Hepatocyte (in vitro differentiated cells): ENCODE measurements around the gene PSG4. TPM values are rescaled to one million over a fixed set of nuclear protein-coding genes. Genes with fewer than 3 reads are reported as not detected.
"Not testable (repeated sequence)": the region's sequence is repeated elsewhere in the genome, so short reads cannot be mapped to it uniquely, and the experiment has no call there.

ENCODE experiments used
- DNase-seq: peaks from one replicate; pipeline ENCODE4 v3.0.0-alpha.2; 2016; ENCODE audit warnings: low spot score
- H2AFZ ChIP-seq: fragments of 200-600 bp; sonication (generic); 2 replicates; pipeline ENCODE4 v1.6.0; 2016; ENCODE audit warnings: antibody characterized with exemption, mild to moderate bottlenecking
- H3K27ac ChIP-seq: fragments of 200-600 bp; sonication (generic); 2 replicates; pipeline ENCODE4 v1.5.1; 2016; ENCODE audit warnings: mild to moderate bottlenecking
- H3K27me3 ChIP-seq: fragments of 200-600 bp; sonication (generic); 2 replicates; pipeline ENCODE4 v1.6.1; 2016
- H3K36me3 ChIP-seq: fragments of 200-600 bp; sonication (generic); replicated peaks from 2 replicates; pipeline ENCODE4 v1.5.1; 2016; ENCODE audit warnings: low read depth; ENCODE audit not compliant: insufficient read depth
- H3K4me1 ChIP-seq: fragments of 200-600 bp; sonication (generic); 2 replicates; pipeline ENCODE4 v1.5.1; 2016; ENCODE audit warnings: mild to moderate bottlenecking, moderate library complexity; ENCODE audit not compliant: insufficient read depth
- H3K4me2 ChIP-seq: fragments of 200-600 bp; sonication (generic); 2 replicates; pipeline ENCODE4 v1.6.0; 2016
- H3K4me3 ChIP-seq: fragments of 200-600 bp; sonication (generic); 2 replicates; pipeline ENCODE4 v1.5.1; 2016; ENCODE audit warnings: mild to moderate bottlenecking
- H3K79me2 ChIP-seq: fragments of 200-600 bp; sonication (generic); 2 replicates; pipeline ENCODE4 v1.6.0; 2017; ENCODE audit warnings: mild to moderate bottlenecking
- H3K9me2 ChIP-seq: fragments of 200-600 bp; sonication (generic); replicated peaks from 2 replicates; pipeline ENCODE4 v1.6.0; 2017; ENCODE audit warnings: mild to moderate bottlenecking; ENCODE audit not compliant: insufficient read depth
- H3K9me3 ChIP-seq: fragments of 200-600 bp; sonication (generic); 2 replicates; pipeline ENCODE4 v1.5.1; 2016; ENCODE audit warnings: low read depth, mild to moderate bottlenecking
- H4K20me1 ChIP-seq: fragments of 200-600 bp; sonication (generic); 2 replicates; pipeline ENCODE4 v1.6.0; 2016; ENCODE audit warnings: mild to moderate bottlenecking; ENCODE audit not compliant: insufficient read depth, poor library complexity, severe bottlenecking
- EZH2 ChIP-seq: fragments of 200-600 bp; sonication (generic); IDR thresholded peaks from 2 replicates; pipeline ENCODE4 v1.6.1; 2016; ENCODE audit warnings: antibody characterized with exemption, mild to moderate bottlenecking, borderline replicate concordance
- EZH2phosphoT487 ChIP-seq: fragments of 200-600 bp; sonication (generic); IDR thresholded peaks from one replicate; pipeline ENCODE4 v1.6.1; 2018; ENCODE audit warnings: antibody characterized with exemption, mild to moderate bottlenecking, low read depth, moderate library complexity; ENCODE audit not compliant: unreplicated experiment, severe bottlenecking
- WGBS: methylation state at CpG from one replicate; pipeline ENCODE4 v1.1.6; 2016; ENCODE audit warnings: low lambda C conversion rate; ENCODE audit errors: missing lambda C conversion rate; 5-methylcytosine and 5-hydroxymethylcytosine counted together
- polyA plus RNA-seq: library from polyadenylated mRNA; unstranded; fragments of >200 nt; fragmentation: Nextera tagmentation; extraction: Ambion mirVana; gene quantifications from 2 replicates; pipeline ENCODE4 v1.2.1, GENCODE V29; 2016
- total RNA-seq: library from RNA; depleted of rRNA; stranded (reverse); fragments of >200 nt; gene quantifications from 2 replicates; pipeline ENCODE4 v1.2.3, GENCODE V29; 2014
- TF ChIP-seq, protein P1 (sequence below): fragments of 200-600 bp; sonication (generic); IDR thresholded peaks from 2 replicates; pipeline ENCODE4 v1.5.1; 2016; ENCODE audit warnings: antibody characterized with exemption, mild to moderate bottlenecking; ENCODE audit not compliant: poor library complexity

PSG4 gene
- total and polyA plus RNA-seq, 2 experiments from 2014 or later = not detected

DNA sequence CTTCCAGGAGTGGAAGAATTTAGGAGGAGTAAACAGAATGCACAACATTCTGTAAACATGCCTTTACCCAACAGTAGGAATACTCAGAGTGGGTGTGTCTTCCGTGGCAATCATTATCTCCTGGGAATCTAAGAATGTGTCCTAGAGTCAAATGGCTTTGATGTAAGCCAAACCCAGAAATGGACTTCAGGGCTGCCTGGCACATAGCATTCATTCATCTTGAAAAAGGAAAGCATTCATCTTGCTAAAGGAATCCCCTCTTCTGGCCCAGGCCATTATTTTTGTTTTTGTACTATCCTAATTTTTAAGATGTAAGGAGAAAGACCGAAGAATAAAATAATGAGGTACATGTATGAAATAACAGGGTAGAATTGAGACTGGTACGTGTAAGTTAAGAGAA lies 42.3 kb downstream of the PSG4 start:
- 58% methylated on average over 3 of the region's 3 CpGs for WGBS
- not testable (repeated sequence) for H3K9me2 ChIP-seq, H2AFZ ChIP-seq, H3K79me2 ChIP-seq, H3K9me3 ChIP-seq, H3K4me3 ChIP-seq, H3K4me1 ChIP-seq, H4K20me1 ChIP-seq, DNase-seq, H3K4me2 ChIP-seq, H3K36me3 ChIP-seq, H3K27me3 ChIP-seq, H3K27ac ChIP-seq

DNA sequence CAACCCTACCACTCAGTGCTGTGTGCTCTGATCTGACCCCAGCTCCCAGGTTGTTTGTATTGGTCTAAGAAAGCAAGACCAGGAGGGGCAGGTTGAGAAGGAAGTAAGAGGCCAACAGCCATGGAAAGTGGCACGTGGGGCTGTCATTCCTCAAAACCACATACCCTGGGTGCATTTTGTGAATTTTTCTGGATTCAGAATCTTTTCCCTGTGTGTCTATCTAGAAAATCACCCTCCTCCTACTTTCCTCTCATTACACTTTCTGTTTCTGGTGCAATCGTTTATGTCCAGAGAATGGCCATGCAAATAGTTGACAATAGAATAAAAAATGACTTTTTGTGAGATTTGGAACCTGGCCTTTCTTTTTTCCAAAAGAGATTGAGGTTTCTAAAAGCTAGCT lies 43.2 kb downstream of the PSG4 start:
- not testable (repeated sequence) for H2AFZ ChIP-seq, H3K79me2 ChIP-seq, H4K20me1 ChIP-seq, H3K9me3 ChIP-seq, H3K36me3 ChIP-seq, H3K27me3 ChIP-seq, H3K4me2 ChIP-seq, H3K4me3 ChIP-seq, H3K9me2 ChIP-seq, H3K27ac ChIP-seq, DNase-seq, H3K4me1 ChIP-seq
- WGBS = 30% methylated on average over 2 of the region's 2 CpGs

DNA sequence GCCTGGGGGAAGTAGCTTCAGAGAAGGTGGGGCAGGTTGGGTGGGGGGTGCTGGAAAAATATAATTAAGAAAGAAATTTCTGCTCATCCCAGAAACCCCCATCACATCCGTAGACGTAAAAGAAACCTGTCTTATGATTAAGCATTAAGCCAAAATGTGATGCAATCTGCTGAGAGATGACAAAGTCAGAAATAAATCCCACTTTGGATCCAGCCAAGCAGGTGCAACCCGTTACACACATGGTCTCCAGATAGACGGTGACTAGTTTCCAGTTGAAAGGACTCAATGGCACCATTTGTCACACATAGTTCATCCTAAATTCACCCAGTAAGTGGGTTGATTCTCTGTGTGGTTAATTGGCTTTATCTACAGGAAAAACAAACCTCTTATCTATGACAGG lies 53.2 kb downstream of the PSG4 start:
- Histone ChIP-seq H4K20me1 (no peaks in the 10 kb centered on the region), H3K4me2 (no peak overlapping the region), H2AFZ (no peak overlapping the region), H3K27ac (no peak overlapping the region), H3K36me3 (no peaks in the 10 kb centered on the region), H3K9me3 (no peaks in the 10 kb centered on the region), H3K4me1 (no peaks in the 10 kb centered on the region), H3K27me3 (no peaks in the 10 kb centered on the region), H3K9me2 (no peaks in the 10 kb centered on the region), H3K4me3 (no peak overlapping the region), H3K79me2 (no peaks in the 10 kb centered on the region)
- WGBS = 71% methylated on average over 4 of the region's 4 CpGs
- no peak for DNase-seq
- no peak for TF ChIP-seq EZH2phosphoT487
- no peak for TF ChIP-seq EZH2
- TF ChIP-seq, protein P1, sequence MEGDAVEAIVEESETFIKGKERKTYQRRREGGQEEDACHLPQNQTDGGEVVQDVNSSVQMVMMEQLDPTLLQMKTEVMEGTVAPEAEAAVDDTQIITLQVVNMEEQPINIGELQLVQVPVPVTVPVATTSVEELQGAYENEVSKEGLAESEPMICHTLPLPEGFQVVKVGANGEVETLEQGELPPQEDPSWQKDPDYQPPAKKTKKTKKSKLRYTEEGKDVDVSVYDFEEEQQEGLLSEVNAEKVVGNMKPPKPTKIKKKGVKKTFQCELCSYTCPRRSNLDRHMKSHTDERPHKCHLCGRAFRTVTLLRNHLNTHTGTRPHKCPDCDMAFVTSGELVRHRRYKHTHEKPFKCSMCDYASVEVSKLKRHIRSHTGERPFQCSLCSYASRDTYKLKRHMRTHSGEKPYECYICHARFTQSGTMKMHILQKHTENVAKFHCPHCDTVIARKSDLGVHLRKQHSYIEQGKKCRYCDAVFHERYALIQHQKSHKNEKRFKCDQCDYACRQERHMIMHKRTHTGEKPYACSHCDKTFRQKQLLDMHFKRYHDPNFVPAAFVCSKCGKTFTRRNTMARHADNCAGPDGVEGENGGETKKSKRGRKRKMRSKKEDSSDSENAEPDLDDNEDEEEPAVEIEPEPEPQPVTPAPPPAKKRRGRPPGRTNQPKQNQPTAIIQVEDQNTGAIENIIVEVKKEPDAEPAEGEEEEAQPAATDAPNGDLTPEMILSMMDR = no peak

DNA sequence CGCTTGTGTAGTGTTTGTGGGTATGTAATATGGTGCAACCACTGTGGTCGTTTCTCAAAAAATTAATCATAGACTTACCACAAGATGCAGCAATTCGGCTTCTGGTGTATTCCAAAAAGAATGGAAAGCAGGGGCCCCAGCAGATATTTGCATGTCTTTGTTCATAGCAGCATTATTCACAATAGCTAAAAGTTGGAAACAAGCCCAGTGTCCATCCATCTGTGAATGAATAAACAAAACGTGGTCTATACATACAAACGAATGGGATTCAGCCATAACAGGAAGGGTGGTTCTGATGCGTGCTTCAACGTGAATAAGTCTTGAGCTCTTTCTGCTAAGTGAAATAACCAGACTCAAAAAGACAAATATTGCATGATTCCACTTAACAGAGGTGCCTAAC lies 55.6 kb downstream of the PSG4 start:
- H3K27ac ChIP-seq, H4K20me1 ChIP-seq, H3K9me3 ChIP-seq, H3K4me2 ChIP-seq, H3K79me2 ChIP-seq, H3K36me3 ChIP-seq, H3K27me3 ChIP-seq, DNase-seq, H3K9me2 ChIP-seq, H2AFZ ChIP-seq, H3K4me1 ChIP-seq, H3K4me3 ChIP-seq: not testable (repeated sequence)
- 65% methylated on average over 7 of the region's 7 CpGs for WGBS

- DNase-seq = no peak
- Histone ChIP-seq H3K36me3 (no peaks in the 10 kb centered on the region), H3K4me3 (no peak overlapping the region), H2AFZ (no peak overlapping the region), H3K9me2 (no peaks in the 10 kb centered on the region), H3K27ac (no peak overlapping the region), H3K4me1 (no peaks in the 10 kb centered on the region), H3K79me2 (no peaks in the 10 kb centered on the region), H3K4me2 (no peak overlapping the region), H3K27me3 (no peaks in the 10 kb centered on the region), H4K20me1 (no peaks in the 10 kb centered on the region), H3K9me3 (no peaks in the 10 kb centered on the region)
- TF ChIP-seq EZH2 (no peak), EZH2phosphoT487 (no peak)
- WGBS = 54% methylated on average over 1 of the region's 1 CpG
Observed at GRCh38 chr19:43148233-43148632, 57.2 kb downstream of the PSG4 start.

Other genes starting within 250 kb of the PSG4 start
- not detected in 2 replicates for gene PSG11, start 179.2 kb downstream of the PSG4 start, total RNA-seq
- gene PSG11, start 179.2 kb downstream of the PSG4 start, polyA plus RNA-seq = not detected in 2 replicates
- gene PSG2, start 122.9 kb downstream of the PSG4 start, total RNA-seq = not detected in 2 replicates
- not detected in 2 replicates for gene PSG2, start 122.9 kb downstream of the PSG4 start, polyA plus RNA-seq
- 0.27 and 0.60 TPM in 2 replicates for gene PSG5, start 19.1 kb downstream of the PSG4 start, total RNA-seq
- gene PSG5, start 19.1 kb downstream of the PSG4 start, polyA plus RNA-seq = 0.23 TPM in 1 of 2 replicates, not detected in the other
- 0.17 TPM in 1 of 2 replicates, not detected in the other for gene PSG9, start 63.9 kb upstream of the PSG4 start, total RNA-seq
- gene PSG9, start 63.9 kb upstream of the PSG4 start, polyA plus RNA-seq = not detected in 2 replicates
- gene CD177, start 148.0 kb upstream of the PSG4 start, total RNA-seq = 0.30 and 1.2 TPM in 2 replicates
- 0.49 TPM in 1 of 2 replicates, not detected in the other for gene CD177, start 148.0 kb upstream of the PSG4 start, polyA plus RNA-seq
- gene TEX101, start 209.3 kb upstream of the PSG4 start, total RNA-seq = not detected in 2 replicates
- gene TEX101, start 209.3 kb upstream of the PSG4 start, polyA plus RNA-seq = not detected in 2 replicates